Astrocyte of the spinal cord (primary cell): ENCODE data around the gene POC1A.

ENCODE experiments used
- DNase-seq: peaks from one replicate; pipeline ENCODE4 v3.0.0; 2011; ENCODE audit warnings: low read depth, low spot score
- H3K4me3 ChIP-seq: 2 replicates; pipeline ENCODE4 v1.5.1; 2011; ENCODE audit warnings: low read depth, mild to moderate bottlenecking, low read length, moderate library complexity
- in situ Hi-C: cut with HindIII; loops from 2 replicates; pipeline ENCODE4 v1.10.0; 2017; ENCODE audit warnings: low sequenced_read_pairs
- TF ChIP-seq, protein P1 (sequence below): IDR thresholded peaks from 2 replicates; pipeline ENCODE4 v1.5.1; 2012; ENCODE audit warnings: low read depth, mild to moderate bottlenecking, low read length, inconsistent platforms

POC1A gene

DNA sequence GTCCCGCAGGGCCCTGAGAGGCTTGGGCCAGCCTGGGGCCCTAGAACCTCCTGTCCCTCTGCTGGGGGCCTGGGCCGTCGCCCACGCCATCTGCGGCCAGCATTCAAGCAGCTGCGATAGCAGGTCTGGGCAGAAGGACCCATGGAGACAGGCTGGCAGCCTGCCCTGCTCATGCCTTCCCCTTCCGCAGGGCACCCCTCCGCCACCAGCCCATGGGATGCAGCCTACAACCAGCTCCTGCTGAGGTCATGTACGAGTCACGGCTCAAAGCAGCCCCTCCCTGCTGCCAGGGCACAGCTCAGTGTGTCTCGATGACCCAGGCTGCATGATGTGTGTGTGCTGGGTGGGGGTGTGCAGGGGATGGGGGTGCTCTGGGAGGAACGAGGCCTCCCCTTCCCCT lies 125.7 kb downstream of the POC1A start:
- DNase-seq, result no peak
- H3K4me3 ChIP-seq, result no peak overlapping the region
- TF ChIP-seq, protein P1, sequence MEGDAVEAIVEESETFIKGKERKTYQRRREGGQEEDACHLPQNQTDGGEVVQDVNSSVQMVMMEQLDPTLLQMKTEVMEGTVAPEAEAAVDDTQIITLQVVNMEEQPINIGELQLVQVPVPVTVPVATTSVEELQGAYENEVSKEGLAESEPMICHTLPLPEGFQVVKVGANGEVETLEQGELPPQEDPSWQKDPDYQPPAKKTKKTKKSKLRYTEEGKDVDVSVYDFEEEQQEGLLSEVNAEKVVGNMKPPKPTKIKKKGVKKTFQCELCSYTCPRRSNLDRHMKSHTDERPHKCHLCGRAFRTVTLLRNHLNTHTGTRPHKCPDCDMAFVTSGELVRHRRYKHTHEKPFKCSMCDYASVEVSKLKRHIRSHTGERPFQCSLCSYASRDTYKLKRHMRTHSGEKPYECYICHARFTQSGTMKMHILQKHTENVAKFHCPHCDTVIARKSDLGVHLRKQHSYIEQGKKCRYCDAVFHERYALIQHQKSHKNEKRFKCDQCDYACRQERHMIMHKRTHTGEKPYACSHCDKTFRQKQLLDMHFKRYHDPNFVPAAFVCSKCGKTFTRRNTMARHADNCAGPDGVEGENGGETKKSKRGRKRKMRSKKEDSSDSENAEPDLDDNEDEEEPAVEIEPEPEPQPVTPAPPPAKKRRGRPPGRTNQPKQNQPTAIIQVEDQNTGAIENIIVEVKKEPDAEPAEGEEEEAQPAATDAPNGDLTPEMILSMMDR, result no peak
- in situ Hi-C loops, result no loop called here

DNA sequence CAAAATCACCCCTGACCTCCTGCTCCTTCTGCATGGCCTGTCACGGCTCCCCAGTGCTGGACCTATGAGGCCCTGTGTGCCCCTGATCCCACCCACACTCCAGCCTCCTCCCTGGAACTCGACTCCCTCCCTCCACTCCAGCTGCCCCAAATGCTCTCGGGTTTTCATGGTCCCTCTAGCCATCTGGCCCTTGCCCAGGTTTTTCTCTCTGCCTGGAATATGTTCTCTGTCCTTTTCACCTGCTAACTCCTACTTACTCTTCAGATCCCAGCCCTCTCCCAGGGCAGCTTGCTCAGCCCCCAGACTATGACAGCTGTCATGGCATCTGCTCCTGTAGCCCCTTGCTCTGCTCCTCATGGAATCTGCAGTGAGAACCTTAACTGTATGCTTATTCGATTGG lies 128.2 kb downstream of the POC1A start:
- no peak for DNase-seq
- in situ Hi-C loops, result no loop called here
- TF ChIP-seq, protein P1, result no peak
- no peak overlapping the region for H3K4me3 ChIP-seq

DNA sequence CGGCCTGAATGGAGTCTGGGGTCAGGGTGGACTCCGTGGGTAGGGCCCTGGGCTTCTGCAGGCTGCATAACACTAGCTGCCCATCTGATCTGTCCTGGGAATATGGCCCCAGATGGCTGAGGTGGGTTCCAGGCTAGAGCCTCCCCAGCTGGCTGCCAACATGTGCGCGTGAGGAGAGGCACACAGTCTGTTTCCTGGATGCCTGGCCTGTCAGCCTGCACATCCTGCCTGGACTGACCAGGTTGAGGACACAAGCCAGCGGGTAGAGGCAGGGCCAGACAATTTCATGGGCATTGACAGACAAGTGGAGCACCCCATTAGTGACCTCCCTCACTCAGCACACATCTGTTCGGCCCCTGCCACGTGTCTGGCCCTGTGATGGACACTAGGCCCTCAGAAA lies 128.8 kb downstream of the POC1A start:
- no peak overlapping the region for H3K4me3 ChIP-seq
- in situ Hi-C loops, result no loop called here
- TF ChIP-seq, protein P1, result no peak
- DNase-seq, result no peak
